Activated T-cell treated with anti-CD3 and anti-CD28 coated beads for 24 hours (primary cell): ENCODE data around the gene DCAF5.
A peak's percentile ranks its signal among the peaks of the same experiment; 100 is the strongest.

Experiments used
- DNase-seq: peaks from one replicate; pipeline ENCODE4 v3.0.0-alpha.2; 2020; ENCODE audit warnings: low read depth

Gene DCAF5

DNA sequence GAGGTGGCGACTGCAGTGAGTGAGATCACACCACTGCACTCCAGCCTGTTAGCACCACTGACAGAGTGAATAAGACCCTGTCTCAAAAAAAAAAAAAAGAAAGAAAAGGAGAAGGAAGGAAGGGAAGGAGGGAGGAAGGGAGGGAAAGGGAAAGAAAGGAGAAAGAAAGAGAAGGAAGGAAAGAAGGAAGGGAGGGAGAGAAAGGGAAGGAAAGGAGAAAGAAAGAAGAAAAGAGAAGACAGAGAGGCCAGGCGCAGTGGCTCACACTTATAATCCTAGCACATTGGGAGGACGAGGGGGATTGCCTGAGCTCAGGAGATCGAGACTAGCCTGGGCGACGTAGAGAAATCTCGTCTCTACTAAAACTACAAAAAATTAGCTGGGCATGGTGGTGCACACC is 13.2 kb downstream of the DCAF5 start:
- no peak for DNase-seq

DNA sequence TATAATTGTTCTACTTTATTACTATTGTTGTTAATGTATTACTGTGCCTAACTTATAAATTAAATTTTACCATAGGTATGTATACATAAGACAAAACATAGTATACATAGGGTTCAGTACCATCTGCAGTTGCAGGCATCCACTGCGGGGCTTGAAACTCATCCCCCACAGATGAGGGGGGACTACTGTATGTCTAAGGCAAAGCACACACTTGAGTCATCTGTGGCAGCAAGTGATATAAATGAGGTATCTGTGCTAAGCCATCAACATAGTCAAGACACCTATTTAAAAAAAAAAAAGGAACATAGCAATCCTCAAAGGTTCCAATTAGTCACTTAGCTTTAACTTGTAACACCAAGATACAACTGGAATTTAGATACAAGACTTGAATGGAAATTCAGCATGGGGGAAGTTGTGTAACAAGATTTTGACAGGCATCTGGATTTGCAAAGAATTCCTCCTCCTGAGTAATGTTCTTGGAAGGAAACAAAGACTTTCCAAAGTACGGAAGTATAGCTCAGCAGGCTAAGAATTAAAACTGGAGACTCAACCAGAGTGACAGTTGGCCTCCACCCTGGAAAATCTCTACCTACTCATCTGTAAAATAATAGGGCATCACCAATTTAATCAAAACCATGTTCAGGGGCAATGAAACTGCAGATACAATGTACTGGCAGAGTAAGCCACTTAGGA is 14.9 kb downstream of the DCAF5 start:
- DNase-seq = no peak

GRCh38 chr14:69137416-69137815 is 15.5 kb downstream of the DCAF5 start:
- no peak for DNase-seq

GRCh38 chr14:69135133-69135532 is 17.8 kb downstream of the DCAF5 start:
- no peak for DNase-seq

- DNase-seq = no peak
Observed at GRCh38 chr14:69133206-69134125, 19.5 kb downstream of the DCAF5 start.

DNA sequence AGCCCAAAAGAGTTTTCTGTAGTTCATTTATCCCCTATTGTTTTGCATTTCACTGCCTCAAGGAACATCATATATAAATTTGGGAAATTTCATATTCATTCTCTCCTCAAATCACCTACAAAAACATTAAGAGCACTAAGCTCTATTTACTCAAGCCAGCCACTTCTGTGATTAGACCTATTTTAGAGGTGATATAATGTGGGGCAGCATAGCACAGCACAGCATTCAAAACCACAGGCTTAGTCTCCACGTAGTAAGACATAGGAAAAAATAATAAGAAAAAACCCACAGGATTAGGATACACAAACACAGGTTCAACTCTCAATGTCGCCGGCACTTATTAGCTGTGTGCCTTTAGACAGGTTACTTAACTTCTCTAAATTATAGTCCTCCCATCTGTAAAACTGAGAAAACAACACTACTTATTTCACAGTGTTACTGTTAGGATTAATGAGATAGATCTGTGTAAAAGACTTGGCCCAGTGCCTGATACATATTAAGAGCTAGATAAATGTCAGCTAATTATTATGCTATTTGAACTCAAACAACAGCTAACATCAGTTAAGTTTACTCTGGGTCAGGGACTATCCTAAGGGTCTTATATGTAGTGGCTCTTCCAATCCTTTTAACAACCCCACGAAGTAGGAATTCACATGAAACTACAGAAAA is 20.3 kb downstream of the DCAF5 start:
- DNase-seq = no peak

DNA sequence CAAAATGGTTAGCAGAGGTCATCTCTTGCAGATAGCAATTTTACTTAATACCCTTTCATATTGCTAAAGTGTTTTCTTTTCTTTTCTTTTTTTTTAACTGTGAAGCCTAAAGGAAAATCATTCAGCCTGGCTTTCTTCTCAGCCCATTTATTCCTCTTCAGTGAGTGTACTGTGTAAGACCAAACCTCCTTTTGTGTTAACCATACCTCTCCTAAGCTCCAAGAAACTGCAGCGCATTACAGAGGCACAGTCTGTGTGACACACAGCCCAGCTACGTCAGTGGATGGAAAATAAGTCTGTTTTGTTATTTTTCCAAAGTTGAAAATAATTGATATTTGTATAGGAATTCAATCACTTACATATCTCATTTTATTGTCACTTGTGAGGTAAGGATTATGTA is 21.7 kb downstream of the DCAF5 start:
- no peak for DNase-seq

DNA sequence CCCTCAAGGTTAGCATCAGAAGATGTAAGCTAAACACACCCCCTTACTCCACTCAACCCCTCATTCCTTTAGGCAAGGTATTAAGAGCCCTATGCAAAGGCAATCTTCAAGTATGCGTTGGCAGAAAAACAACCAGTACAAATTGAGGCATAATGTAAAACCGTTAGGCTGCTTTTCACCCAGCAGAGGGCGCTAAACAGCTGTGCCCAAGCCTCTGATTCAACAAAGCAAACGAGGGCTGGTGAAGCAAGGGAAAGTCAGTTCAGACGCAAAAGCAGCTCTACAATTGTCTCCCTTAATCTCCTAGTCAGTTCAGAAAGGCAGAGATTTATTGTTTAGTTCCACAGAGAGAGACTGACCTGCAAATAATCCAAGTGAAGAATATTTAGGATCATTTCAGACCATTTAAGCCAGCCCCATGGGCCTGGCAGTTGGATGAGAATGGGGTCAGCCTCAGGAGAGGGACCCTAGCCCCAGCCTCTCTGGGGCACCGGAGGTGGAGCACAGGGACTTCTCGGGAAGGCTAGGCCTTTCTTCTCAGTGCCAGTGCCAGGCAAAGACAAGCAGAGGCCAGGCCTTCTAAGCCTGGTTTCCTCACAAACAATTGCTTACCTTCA is 23.5 kb downstream of the DCAF5 start:
- DNase-seq = peak; percentile 63

DNA sequence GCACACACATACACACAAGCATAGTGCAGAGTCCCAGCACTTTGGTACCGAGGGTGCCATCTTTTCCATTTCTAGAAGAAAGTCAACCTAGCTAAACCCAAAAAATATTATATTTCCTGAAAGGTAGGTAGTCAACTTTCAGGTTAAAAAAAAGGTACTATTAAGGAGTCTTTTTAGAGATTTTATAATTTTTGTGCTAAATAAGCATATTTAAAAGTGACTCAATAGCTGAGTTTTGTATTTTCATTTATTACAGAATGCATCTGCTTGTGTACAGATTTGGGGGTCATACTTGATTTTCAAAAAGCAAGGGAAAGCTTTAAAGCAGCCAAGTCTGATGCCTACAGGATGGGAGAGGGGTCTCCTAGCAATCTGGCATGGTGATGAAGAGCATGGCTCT is 34.6 kb downstream of the DCAF5 start:
- DNase-seq = no peak

DNA sequence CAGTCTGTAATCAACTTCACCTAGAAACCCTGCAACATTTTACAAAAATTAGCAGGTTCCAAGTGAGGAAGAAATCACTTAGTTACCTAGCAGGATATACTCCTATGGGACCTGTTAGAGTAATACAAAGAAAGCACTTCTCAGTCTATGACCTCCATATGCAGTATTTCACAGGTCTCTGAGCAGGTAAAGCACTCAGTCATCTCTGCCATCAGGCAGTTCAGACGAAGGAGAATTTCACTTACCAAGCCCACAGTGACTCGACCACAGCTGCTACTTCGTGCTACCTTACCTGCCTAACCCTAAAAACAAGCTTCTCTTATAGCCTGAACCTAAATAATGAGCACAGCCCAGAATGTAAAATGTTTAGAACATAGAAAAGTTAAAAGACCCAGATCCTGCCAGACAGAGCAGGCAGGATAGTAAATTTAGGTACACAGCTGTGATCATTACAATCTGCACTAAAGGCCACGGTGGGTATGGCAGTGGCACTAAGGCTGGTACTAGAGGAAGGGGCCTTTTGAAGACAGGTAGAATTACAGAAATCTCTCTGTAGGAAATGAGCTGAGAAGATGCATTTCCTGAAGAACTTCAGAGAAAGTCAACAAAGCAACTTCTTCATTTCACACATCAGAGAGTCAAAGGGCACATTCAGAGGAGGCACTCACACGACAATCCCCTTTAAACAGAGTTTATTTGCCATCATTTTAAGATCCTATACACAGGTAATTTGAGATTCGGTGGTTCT is 35.7 kb downstream of the DCAF5 start:
- no peak for DNase-seq

DNA sequence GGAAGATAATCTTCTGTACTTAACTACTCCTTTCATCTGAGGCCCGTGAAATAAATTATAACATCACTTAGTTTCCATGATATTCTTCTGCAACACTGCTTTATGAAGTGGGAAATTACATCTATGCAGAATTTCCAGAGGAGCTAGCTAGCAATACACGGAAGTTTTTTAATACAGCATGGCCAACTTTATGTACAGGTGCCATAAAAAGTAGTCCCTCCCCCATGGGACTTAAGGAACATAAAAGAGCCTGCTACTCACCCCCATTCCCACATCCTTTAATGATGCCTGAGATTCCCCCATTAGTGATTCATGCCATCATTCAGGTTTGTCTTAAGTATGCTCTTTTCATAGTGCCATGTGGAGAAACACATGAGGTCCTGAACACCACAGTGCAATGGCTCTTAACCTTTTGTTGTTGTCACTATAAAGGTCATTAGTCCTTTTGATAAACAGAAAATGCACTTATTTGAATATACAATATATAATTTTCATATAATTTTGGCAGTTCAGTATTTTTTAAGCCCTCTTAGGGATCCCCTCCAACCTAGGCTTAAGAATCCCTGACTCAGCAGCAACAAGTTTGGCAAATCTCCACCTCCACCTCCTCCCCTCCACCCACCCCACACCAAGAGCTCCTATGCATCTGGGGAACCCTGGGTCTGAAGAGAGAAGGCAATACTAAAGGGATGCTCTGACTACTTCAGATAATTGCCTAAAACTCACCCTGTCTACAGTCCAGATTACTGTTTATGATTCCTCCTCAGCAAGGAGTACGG is 37.3 kb downstream of the DCAF5 start:
- DNase-seq = no peak

- no peak for DNase-seq
Observed at GRCh38 chr14:69114763-69115162, 38.2 kb downstream of the DCAF5 start.

DNA sequence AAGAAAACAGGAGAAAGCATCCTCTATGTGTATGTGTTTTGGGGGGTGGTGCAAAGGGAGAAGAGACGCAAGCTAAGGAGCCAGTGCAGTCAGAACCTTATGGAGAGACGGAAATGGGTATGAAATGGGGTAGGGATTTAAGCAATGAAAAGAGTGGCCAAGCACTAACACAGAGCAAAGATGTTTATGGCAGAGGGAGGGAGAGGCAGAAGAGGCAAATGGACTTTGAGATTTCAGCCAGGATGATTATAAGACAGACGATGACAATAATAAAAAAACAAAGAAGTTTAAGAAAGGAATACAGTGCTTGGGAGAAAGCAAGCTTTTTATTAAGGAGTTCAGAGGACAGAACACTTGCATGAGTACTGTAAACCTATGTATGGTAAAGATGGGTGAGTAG is 44.6 kb downstream of the DCAF5 start:
- DNase-seq = no peak

DNA sequence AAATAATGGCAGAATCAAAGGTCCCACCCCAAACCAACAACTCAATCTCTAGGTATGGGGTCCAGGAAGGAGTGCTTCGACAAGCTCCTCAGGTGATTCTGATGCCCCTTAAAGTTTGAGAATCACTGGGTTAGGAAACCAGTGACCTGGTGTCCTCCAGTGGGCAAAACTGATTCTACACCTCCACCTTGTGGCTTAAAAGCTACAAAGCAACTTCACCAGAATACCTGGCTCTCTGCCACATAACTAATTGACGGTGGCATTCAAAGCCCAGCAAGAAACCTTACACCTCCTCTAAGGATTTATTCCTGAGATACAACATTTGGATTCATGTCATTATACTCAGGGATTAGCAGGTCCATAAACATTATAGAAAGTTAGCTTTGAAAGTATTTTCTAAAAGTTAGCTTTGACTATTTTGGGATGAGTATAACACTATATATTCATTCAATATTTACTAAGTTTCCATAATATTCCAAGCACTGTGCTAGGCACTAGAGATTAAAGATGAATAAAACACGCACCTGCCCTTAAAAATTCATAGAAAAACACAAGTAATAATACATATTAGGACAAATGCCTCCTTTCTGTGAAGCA is 45.4 kb downstream of the DCAF5 start:
- DNase-seq = peak; percentile 11

DNA sequence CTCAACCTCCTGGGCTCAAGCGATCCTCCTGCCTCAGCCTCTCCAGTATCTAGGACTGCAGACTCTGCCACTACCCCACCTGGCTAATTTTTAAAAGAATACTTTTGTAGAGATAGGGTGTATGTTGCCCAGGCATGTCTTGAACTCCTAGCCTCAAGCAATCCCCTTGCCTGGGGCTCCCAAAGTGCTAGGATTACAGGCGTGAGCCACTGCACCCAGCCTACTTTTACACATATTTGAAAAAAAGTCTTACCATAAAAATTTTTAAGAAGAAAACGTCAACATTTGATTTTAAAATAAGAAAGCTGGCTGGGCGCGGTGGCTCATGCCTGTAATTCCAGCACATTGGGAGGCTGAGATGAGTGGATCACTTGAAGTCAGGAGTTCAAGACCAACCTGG is 46.5 kb downstream of the DCAF5 start:
- no peak for DNase-seq

DNA sequence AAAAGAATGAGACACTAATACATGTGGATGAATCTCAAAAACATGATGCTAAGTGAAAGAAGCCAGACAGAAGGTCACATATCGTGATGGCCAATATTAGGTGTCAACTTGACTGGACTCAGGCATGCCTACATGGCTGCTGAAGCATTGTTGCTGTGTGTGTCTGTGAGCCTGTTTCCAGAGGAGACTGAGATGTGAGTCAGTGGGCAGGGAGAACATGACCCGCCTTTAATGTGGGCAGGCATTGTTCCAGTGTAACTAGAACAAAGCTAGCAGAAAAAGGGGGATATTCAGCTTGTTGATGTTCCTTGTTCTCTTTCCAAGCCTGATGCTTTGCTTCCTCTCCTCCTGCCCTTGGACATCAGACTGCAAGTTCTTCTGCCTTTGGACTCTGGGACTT is 47.6 kb downstream of the DCAF5 start:
- DNase-seq = no peak

DNA sequence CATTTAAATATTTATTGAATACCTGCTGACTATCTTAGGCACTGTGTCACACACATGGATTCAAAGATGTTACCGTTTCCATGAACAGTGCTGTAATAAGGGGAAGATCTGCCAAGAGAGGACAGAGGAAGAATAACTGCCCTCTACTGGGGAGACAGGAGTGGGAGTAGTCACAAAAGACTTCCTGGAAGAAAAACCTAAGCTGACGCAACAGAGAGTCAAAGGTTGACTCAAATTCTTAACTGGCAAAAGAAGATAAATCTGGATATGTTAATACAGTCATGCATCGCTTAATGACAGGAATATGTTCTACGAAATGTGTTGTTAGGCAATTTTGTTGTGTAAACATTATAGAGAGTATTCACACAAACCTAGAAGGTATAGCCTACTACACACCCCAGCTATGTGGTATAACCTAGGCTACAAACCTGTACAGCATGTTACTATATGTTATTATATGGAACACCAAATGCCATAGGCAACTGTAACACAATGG is 51.5 kb downstream of the DCAF5 start:
- no peak for DNase-seq

DNA sequence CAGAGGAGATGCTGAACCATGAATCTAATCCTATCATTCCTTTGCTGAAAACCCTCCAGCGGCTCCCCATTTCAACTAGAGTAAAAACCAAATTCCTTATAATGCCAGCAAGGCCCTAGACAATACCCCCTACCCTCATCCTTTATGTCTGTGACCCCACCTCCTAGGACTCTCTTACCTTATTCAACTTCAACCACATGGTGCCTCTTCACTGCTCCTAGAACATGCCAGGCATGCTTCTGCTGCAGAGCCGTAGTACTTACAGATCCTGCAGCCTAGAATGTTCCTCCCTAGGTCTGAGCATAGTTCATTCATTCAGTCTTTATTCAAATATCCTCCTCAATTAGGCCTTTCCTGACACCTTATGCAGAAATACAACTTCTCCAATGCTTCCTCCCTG is 54.9 kb downstream of the DCAF5 start:
- no peak for DNase-seq

DNA sequence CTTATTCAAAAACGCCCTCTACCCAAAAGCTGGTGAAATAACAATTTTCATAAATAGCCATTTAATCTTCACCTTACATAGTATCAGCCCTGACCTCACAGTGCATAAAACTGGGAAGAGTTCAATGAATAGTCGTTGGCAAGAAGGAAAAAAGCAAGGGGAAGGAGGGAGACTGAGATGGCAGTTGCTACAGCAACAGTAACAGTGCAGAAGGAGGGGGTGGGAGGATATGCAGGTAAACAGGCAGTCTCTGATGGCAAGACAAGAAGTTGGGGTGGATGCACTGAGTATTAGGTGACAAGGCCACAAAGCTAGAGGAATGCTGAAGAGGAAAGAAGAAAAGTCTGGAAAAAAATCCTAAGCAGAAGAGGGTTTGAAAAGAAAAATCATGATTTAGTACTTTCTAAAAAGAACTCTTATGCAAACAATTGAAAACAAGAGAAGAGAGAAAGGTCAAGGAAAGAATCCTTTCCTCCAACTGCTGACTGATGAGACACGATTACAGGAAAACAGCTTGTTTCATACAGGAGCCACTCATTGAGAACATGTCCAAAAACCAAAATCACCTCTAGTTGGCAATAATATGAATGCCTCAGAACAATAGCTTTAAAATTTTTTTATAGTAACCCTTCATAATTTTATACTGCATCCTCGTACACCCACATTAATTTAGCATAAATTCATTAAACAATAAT is 56.0 kb downstream of the DCAF5 start:
- no peak for DNase-seq

- DNase-seq = no peak
Observed at GRCh38 chr14:69096246-69096645, 56.7 kb downstream of the DCAF5 start.
